Osteoblast (primary cell): ENCODE data around the gene PRPF40B. TPM values are rescaled to one million over a fixed set of nuclear protein-coding genes. Genes with fewer than 3 reads are reported as not detected.

Source experiments
- DNase-seq: peaks from one replicate; pipeline ENCODE4 v3.0.0; 2011; ENCODE audit warnings: low spot score, mixed read lengths; ENCODE audit not compliant: insufficient read length; ENCODE audit errors: missing footprints
- H2AFZ ChIP-seq: 2 replicates; pipeline ENCODE4 v1.6.0; 2011; ENCODE audit warnings: mild to moderate bottlenecking, low read length
- H3K27ac ChIP-seq: 2 replicates; pipeline ENCODE4 v1.5.1; 2011; ENCODE audit warnings: mild to moderate bottlenecking, low read depth, low read length, moderate library complexity
- H3K27me3 ChIP-seq: 2 replicates; pipeline ENCODE4 v1.6.0; 2012; ENCODE audit warnings: mild to moderate bottlenecking, control low read depth, inconsistent platforms, low read length, moderate library complexity; ENCODE audit not compliant: insufficient read depth
- H3K36me3 ChIP-seq: 2 replicates; pipeline ENCODE4 v1.5.1; 2011; ENCODE audit warnings: mild to moderate bottlenecking, low read length, control low read depth, moderate library complexity; ENCODE audit not compliant: insufficient read depth
- H3K4me1 ChIP-seq: 2 replicates; pipeline ENCODE4 v1.5.1; 2011; ENCODE audit warnings: mild to moderate bottlenecking, low read length, control low read depth, moderate library complexity; ENCODE audit not compliant: insufficient read depth
- H3K4me2 ChIP-seq: 2 replicates; pipeline ENCODE4 v1.6.0; 2011; ENCODE audit warnings: mild to moderate bottlenecking, low read length; ENCODE audit not compliant: insufficient read depth
- H3K4me3 ChIP-seq: fragments of 200-600 bp; sonication (generic); 3 replicates; pipeline ENCODE4 v1.5.1; 2012; ENCODE audit warnings: mild to moderate bottlenecking, low read length, inconsistent platforms; ENCODE audit not compliant: insufficient read depth
- H3K79me2 ChIP-seq: 2 replicates; pipeline ENCODE4 v1.6.0; 2012; ENCODE audit warnings: mild to moderate bottlenecking, low read length, control low read depth, inconsistent platforms; ENCODE audit not compliant: insufficient read depth
- H3K9me3 ChIP-seq: 2 replicates; pipeline ENCODE4 v1.5.1; 2011; ENCODE audit warnings: low read depth, low read length, control low read depth
- H4K20me1 ChIP-seq: 2 replicates; pipeline ENCODE4 v1.6.0; 2012; ENCODE audit warnings: mild to moderate bottlenecking, low read length, control low read depth; ENCODE audit not compliant: insufficient read depth
- small RNA-seq: library from RNA; depleted of rRNA; stranded (forward); fragments of <200 nt; gene quantifications from one replicate; pipeline ENCODE3, GENCODE V24; 2012
- total RNA-seq: library from RNA; depleted of rRNA; stranded (reverse); fragments of >200 nt; gene quantifications from 2 replicates; pipeline ENCODE4 v1.2.3, GENCODE V29; 2012
- TF ChIP-seq, protein P1 (sequence below): IDR thresholded peaks from 2 replicates; pipeline ENCODE4 v1.5.1; 2011; ENCODE audit warnings: mild to moderate bottlenecking, low read depth, low read length, moderate library complexity; ENCODE audit errors: extremely low read depth

The PRPF40B gene
- total RNA-seq, 1 donor = 11.6 TPM

DNA sequence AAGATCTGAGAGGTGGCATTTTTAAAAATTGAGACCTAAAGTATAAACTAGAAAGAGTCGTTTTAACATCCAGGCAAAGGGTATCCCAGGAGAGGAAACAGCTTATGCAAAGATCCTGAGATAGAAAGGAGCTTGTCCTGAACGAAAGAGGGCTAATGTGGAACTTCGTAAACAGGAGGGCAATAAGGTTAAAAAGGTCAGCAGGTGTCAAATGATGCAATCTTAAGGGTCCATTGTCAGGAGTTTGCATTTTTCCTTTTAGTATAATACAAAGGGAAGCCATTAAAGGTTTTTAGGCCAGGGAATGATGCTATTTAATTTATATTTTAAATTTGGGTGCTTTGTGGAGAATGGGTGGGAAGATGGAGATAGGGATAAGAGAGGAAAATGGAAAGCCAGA is 69.5 kb downstream of the PRPF40B start:
- Histone ChIP-seq H3K4me3 (no peak overlapping the region), H3K27ac (no peak overlapping the region), H3K79me2 (peaks cover 86% of the 10 kb centered on the region), H4K20me1 (peaks cover 25% of the 10 kb centered on the region), H3K4me2 (no peak overlapping the region), H3K9me3 (no peaks in the 10 kb centered on the region), H3K27me3 (no peaks in the 10 kb centered on the region), H3K36me3 (no peaks in the 10 kb centered on the region), H2AFZ (no peak overlapping the region), H3K4me1 (peaks cover 8% of the 10 kb centered on the region)
- TF ChIP-seq, protein P1, sequence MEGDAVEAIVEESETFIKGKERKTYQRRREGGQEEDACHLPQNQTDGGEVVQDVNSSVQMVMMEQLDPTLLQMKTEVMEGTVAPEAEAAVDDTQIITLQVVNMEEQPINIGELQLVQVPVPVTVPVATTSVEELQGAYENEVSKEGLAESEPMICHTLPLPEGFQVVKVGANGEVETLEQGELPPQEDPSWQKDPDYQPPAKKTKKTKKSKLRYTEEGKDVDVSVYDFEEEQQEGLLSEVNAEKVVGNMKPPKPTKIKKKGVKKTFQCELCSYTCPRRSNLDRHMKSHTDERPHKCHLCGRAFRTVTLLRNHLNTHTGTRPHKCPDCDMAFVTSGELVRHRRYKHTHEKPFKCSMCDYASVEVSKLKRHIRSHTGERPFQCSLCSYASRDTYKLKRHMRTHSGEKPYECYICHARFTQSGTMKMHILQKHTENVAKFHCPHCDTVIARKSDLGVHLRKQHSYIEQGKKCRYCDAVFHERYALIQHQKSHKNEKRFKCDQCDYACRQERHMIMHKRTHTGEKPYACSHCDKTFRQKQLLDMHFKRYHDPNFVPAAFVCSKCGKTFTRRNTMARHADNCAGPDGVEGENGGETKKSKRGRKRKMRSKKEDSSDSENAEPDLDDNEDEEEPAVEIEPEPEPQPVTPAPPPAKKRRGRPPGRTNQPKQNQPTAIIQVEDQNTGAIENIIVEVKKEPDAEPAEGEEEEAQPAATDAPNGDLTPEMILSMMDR = no peak
- no peak for DNase-seq

DNA sequence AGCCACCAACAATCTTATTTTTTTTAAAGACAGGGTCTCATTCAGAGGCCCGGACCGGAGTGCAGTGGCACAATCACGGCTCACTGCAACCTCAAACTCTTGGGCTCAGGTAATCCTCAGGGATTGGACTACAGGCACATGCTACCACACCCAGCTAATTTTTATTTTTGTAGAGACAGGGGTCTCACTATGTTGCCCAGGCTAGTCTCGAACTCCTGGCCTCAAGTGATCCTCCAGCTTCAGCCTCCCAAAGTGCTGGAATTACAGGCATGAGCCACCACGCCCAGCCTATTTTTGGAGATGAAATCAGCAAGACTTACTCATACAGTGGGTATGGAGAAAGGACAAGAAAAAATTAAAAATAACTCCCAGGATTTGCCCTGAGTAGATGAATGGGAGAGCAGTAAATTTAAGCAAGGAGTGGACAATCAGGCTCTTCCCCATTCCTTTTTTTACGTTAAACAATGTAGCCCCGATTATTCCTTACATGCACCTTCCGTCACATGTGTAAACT is 70.6 kb downstream of the PRPF40B start:
- H3K27ac ChIP-seq = no peak overlapping the region
- peaks cover 16% of the 10 kb centered on the region for H3K4me1 ChIP-seq
- no peaks in the 10 kb centered on the region for H3K36me3 ChIP-seq
- H3K4me2 ChIP-seq = peak overlapping the region; percentile 9
- H4K20me1 ChIP-seq = peaks cover 23% of the 10 kb centered on the region
- H2AFZ ChIP-seq = no peak overlapping the region
- no peak for DNase-seq
- TF ChIP-seq, protein P1 = no peak
- H3K79me2 ChIP-seq = peaks cover 83% of the 10 kb centered on the region
- no peak overlapping the region for H3K4me3 ChIP-seq
- no peaks in the 10 kb centered on the region for H3K9me3 ChIP-seq
- H3K27me3 ChIP-seq = no peaks in the 10 kb centered on the region

Small RNAs within 50 kb of the gene (small RNA-seq; reads per million reads assigned to genes)
- gene HIGD1AP9 (not detected), gene POLR2KP1 (not detected), gene RNU6-834P (not detected)

Other genes starting within 250 kb of the PRPF40B start
- gene KCNH3, start 84.5 kb upstream of the PRPF40B start, total RNA-seq = not detected in 2 replicates
- gene MCRS1, start 55.4 kb upstream of the PRPF40B start, total RNA-seq = 51.0 and 56.5 TPM in 2 replicates
- 0.59 and 0.72 TPM in 2 replicates for gene FAM186B, start 17.9 kb upstream of the PRPF40B start, total RNA-seq
- 24.6 and 31.8 TPM in 2 replicates for gene FMNL3, start 83.8 kb downstream of the PRPF40B start, total RNA-seq
- gene TMBIM6, start 118.0 kb downstream of the PRPF40B start, total RNA-seq = 398 and 421 TPM in 2 replicates
- gene NCKAP5L, start 204.9 kb downstream of the PRPF40B start, total RNA-seq = 34.8 and 40.5 TPM in 2 replicates
- gene BCDIN3D, start 219.5 kb downstream of the PRPF40B start, total RNA-seq = 4.7 and 5.4 TPM in 2 replicates